Measurements from ENCODE around the gene RHPN2. TPM values are rescaled to one million over a fixed set of nuclear protein-coding genes. Genes with fewer than 3 reads are reported as not detected.

RHPN2 gene
- total RNA-seq, 4 donors from 2014 or later, result 7.8 to 39.7 (median 18.5) TPM

DNA sequence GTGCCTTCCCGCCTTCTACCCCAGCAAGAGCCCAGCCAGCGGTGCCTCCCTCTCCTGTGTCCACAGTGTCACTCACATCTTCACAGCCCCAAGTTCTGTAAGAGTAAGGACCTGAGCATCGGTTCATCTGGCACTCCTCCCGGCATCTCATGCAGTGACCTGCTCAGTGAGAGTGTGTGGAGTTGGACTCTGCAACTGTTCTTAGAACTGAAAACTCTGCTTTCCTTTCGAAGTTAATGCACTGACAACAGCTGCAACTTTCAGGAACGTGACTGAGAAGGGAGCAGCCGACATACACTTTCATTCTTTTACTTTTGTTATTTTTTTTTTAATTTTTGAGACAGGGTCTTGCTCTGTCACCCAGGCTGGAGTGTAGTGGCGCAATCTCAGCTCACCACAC lies 134.1 kb downstream of the RHPN2 start:
- no peak for TF ChIP-seq POLR2AphosphoS5 (IDR thresholded peaks at IDR 0.05)
- WGBS, result over 99% methylated on average over 8 of the region's 8 CpGs
- Histone ChIP-seq H3K9me3 (no peaks in the 10 kb centered on the region), H3K27me3 (no peaks in the 10 kb centered on the region), H3K4me1 (no peaks in the 10 kb centered on the region), H3K4me3 (no peak overlapping the region), H3K36me3 (peaks cover 58% of the 10 kb centered on the region), H3K27ac (no peak overlapping the region)
- no peak for DNase-seq (ENCODE audit: low spot score in 2 of 2)

DNA sequence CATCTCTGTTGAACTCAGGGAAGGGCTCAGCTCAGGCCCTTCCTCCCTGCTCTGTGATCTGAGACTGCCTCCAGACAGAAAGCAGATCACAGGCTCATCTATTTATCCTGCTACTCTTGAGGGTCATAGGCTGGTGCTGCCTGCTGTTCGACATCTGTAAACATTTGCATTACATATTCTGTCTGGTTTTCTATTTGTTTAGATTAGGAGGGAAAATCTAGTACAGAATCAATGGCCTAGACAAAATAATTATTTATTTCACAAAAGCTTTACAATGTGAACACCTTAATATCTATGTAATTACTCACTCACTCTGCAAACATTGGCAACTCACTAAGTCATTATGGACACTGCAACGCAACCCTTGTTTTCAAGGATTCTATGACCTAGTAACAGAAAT lies 135.9 kb downstream of the RHPN2 start:
- 95% methylated on average over 2 of the region's 2 CpGs for WGBS
- no peaks in the 10 kb centered on the region for H3K27me3 ChIP-seq
- H3K36me3 ChIP-seq, result peaks cover 52% of the 10 kb centered on the region
- no peak overlapping the region for H3K27ac ChIP-seq
- TF ChIP-seq CTCF (IDR thresholded peaks at IDR 0.05) (no peak), POLR2A (IDR thresholded peaks at IDR 0.05) (no peak), EP300 (IDR thresholded peaks at IDR 0.05) (no peak), POLR2AphosphoS5 (IDR thresholded peaks at IDR 0.05) (no peak)
- DNase-seq (ENCODE audit: low spot score in 2 of 2), result no peak
- H3K4me3 ChIP-seq, result no peak overlapping the region
- no peaks in the 10 kb centered on the region for H3K4me1 ChIP-seq
- no peaks in the 10 kb centered on the region for H3K9me3 ChIP-seq

Other genes with a start within 250 kb of the RHPN2 start
- gene SLC7A9, start 195.1 kb downstream of the RHPN2 start, total RNA-seq, result 1 to 10 TPM in 2 of 4 donors, under 1 TPM in 1, not detected in 1; 0.40 to 1.7 (median 1.1) TPM
- 10 to 100 TPM; 11.7 to 22.5 (median 17.5) TPM for gene CEP89, start 92.9 kb downstream of the RHPN2 start, total RNA-seq
- gene FAAP24, start 92.6 kb downstream of the RHPN2 start, total RNA-seq, result 1 to 10 TPM in 3 of 4 donors, under 1 TPM in 1; 0.98 to 4.1 (median 1.9) TPM
- 10 to 100 TPM in 3 of 4 donors, 1 to 10 TPM in 1; 8.0 to 29.3 (median 14.3) TPM for gene GPATCH1, start 16.3 kb upstream of the RHPN2 start, total RNA-seq
- gene WDR88, start 67.2 kb upstream of the RHPN2 start, total RNA-seq, result not detected
- gene LRP3, start 129.4 kb upstream of the RHPN2 start, total RNA-seq, result 10 to 100 TPM in 3 of 4 donors, 1 to 10 TPM in 1; 9.8 to 17.1 (median 14.0) TPM
- gene SLC7A10, start 161.0 kb upstream of the RHPN2 start, total RNA-seq, result under 1 TPM in 2 of 4 donors, not detected in 2; 0.38 to 0.93 TPM
- 100 to 1,000 TPM in 3 of 4 donors, 10 to 100 TPM in 1; 86.3 to 360 (median 196) TPM for gene CEBPA, start 237.6 kb upstream of the RHPN2 start, total RNA-seq